Measurements from ENCODE around the gene DNPEP. TPM values are rescaled to one million over a fixed set of nuclear protein-coding genes. Genes with fewer than 3 reads are reported as not detected.
A peak's percentile ranks its signal among the peaks of the same experiment; 100 is the strongest.
"Not testable (repeated sequence)": the region's sequence is repeated elsewhere in the genome, so short reads cannot be mapped to it uniquely, and the experiment has no call there.

DNPEP gene
- total RNA-seq, 2 experiments from 2014 or later: 39.3 to 63.6 TPM

- Histone ChIP-seq H3K27ac (ENCODE audit: low read depth, low read length, poor library complexity, severe bottlenecking) (no peak overlapping the region), H3K9me3 (ENCODE audit: low read length) (no peaks in the 10 kb centered on the region), H3K4me1 (ENCODE audit: insufficient read depth, low read length, poor library complexity, severe bottlenecking) (peaks cover 5% of the 10 kb centered on the region), H3K36me3 (ENCODE audit: insufficient read depth, low read length) (no peaks in the 10 kb centered on the region), H3K4me3 (ENCODE audit: low read depth, low read length, poor library complexity, severe bottlenecking) (no peak overlapping the region), H3K79me2 (ENCODE audit: insufficient read depth, low read depth, low read length) (no peaks in the 10 kb centered on the region), H2AFZ (ENCODE audit: low read length) (peak overlapping the region; percentile 49; the same call in 1 of the 2 replicates), H4K20me1 (ENCODE audit: insufficient read depth, low read length) (no peaks in the 10 kb centered on the region), H3K4me2 (ENCODE audit: low read length) (no peak overlapping the region), H3K9me2 (ENCODE audit: insufficient read depth, low read length) (no peaks in the 10 kb centered on the region)
- DNase-seq (ENCODE audit: low spot score): peak; percentile 19
- ChIA-PET POLR2A (interaction anchor here (0.6 kb wide), 2 partner anchors 102 to 132 kb away, joined by 5 to 8 read pairs; partner anchors contain the start of gene GMPPA), CTCF (ENCODE audit: unreplicated experiment) (interaction anchor here (0.6 to 1.0 kb wide), 2 partner anchors 133 to 145 kb away, joined by 3 to 6 read pairs; no protein-coding TSS in a partner anchor)
- intact Hi-C loops (cut with micrococcal nuclease; ENCODE audit: unreplicated experiment): no loop called here
- BruUV-seq (replicated peaks): no TSS peak
- no peak for TF ChIP-seq EZH2phosphoT487 (IDR thresholded peaks at IDR 0.05; ENCODE audit: borderline replicate concordance, low read depth, low read length)
Observed at GRCh38 chr2:219396863-219397457, 9.2 kb upstream of the DNPEP start.

- ChIA-PET POLR2A (no interaction called here), CTCF (ENCODE audit: unreplicated experiment) (interaction anchor here (0.6 kb wide), 1 partner anchor 135 kb away, joined by 3 read pairs; no protein-coding TSS in a partner anchor)
- BruUV-seq (replicated peaks): no TSS peak
- no peaks in the 10 kb centered on the region for H4K20me1 ChIP-seq (ENCODE audit: insufficient read depth, low read length)
- no peaks in the 10 kb centered on the region for H3K9me2 ChIP-seq (ENCODE audit: insufficient read depth, low read length)
- H3K9me3 ChIP-seq (ENCODE audit: low read length): no peaks in the 10 kb centered on the region
- H3K4me3 ChIP-seq (ENCODE audit: low read depth, low read length, poor library complexity, severe bottlenecking): no peak overlapping the region
- H2AFZ ChIP-seq (ENCODE audit: low read length): no peak overlapping the region
- DNase-seq (ENCODE audit: low spot score): no peak
- no peak overlapping the region for H3K4me2 ChIP-seq (ENCODE audit: low read length)
- H3K36me3 ChIP-seq (ENCODE audit: insufficient read depth, low read length): no peaks in the 10 kb centered on the region
- H3K4me1 ChIP-seq (ENCODE audit: insufficient read depth, low read length, poor library complexity, severe bottlenecking): peaks cover 5% of the 10 kb centered on the region
- intact Hi-C loops (cut with micrococcal nuclease; ENCODE audit: unreplicated experiment): no loop called here
- no peaks in the 10 kb centered on the region for H3K79me2 ChIP-seq (ENCODE audit: insufficient read depth, low read depth, low read length)
- TF ChIP-seq CTCF (conservative IDR thresholded peaks at IDR 0.05; ENCODE audit: low read length) (no peak), EZH2phosphoT487 (IDR thresholded peaks at IDR 0.05; ENCODE audit: borderline replicate concordance, low read depth, low read length) (no peak)
- H3K27ac ChIP-seq (ENCODE audit: low read depth, low read length, poor library complexity, severe bottlenecking): no peak overlapping the region
Observed at GRCh38 chr2:219395609-219396008, 7.9 kb upstream of the DNPEP start.

- H3K27ac ChIP-seq (ENCODE audit: low read depth, low read length, poor library complexity, severe bottlenecking); H2AFZ ChIP-seq (ENCODE audit: low read length); H4K20me1 ChIP-seq (ENCODE audit: insufficient read depth, low read length); POLR2A ChIA-PET; DNase-seq (ENCODE audit: low spot score); H3K9me2 ChIP-seq (ENCODE audit: insufficient read depth, low read length); H3K4me1 ChIP-seq (ENCODE audit: insufficient read depth, low read length, poor library complexity, severe bottlenecking); H3K36me3 ChIP-seq (ENCODE audit: insufficient read depth, low read length); H3K79me2 ChIP-seq (ENCODE audit: insufficient read depth, low read depth, low read length); H3K4me2 ChIP-seq (ENCODE audit: low read length); H3K9me3 ChIP-seq (ENCODE audit: low read length); BruUV-seq (replicated peaks); H3K4me3 ChIP-seq (ENCODE audit: low read depth, low read length, poor library complexity, severe bottlenecking); intact Hi-C loops (cut with micrococcal nuclease; ENCODE audit: unreplicated experiment): not testable (repeated sequence)
- CTCF ChIA-PET (ENCODE audit: unreplicated experiment): interaction anchor here (0.6 kb wide), 1 partner anchor 136 kb away, joined by 3 read pairs; no protein-coding TSS in a partner anchor
Observed at GRCh38 chr2:219395056-219395455, 7.3 kb upstream of the DNPEP start.

Measured in OCI-LY7 (cell line).